GM21528 (cell line): ENCODE results near the gene ATP6V1A.
A peak's percentile ranks its signal among the peaks of the same experiment; 100 is the strongest.
"Not testable (repeated sequence)": the region's sequence is repeated elsewhere in the genome, so short reads cannot be mapped to it uniquely, and the experiment has no call there.

Experiments
- ATAC-seq: cut with Tn5 transposase; IDR thresholded peaks from one replicate; pipeline ENCODE4 v1.9.1; 2021; ENCODE audit warnings: mild to moderate bottlenecking, moderate library complexity; ENCODE audit not compliant: unreplicated experiment, low FRiP score

Gene ATP6V1A

DNA sequence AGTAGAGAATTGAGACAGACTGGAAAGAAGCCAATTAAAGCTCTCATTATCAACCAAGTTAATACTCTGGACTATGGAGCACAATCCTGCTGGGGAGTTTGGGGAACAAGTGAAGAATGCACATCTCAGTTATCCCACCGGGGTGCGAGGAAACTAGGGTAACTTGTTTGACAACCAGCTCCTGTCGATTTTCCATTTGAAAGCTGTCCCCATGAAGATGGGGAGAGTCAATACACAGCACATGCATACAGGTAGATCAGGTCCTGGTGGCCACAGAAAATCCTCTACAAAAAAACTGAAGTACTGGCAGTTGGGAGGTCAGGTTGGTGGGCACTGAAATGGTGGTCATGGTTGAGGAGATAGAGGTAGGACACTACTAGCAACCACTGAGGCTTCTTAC, 66.0 kb downstream of the ATP6V1A start:
- ATAC-seq, result no peak

DNA sequence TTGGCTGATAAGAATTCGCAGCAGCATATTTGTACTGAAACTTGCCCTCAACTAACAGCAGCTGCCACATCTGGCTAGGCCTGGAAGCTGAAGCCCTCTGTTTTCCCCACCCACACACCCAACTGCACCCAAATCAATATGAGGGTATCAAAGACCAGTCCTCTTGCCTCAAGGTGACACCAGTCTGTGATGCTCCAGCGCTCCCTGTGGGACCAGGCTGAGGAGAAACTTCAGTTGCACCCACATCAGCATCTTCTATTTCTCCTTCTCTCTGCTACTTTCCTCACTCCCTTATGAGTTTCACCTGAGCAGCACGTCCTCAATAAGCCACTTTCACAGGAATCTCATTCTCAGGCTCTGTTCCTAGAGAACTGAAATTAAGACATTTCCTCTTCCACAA, 73.0 kb downstream of the ATP6V1A start:
- ATAC-seq, result no peak

DNA sequence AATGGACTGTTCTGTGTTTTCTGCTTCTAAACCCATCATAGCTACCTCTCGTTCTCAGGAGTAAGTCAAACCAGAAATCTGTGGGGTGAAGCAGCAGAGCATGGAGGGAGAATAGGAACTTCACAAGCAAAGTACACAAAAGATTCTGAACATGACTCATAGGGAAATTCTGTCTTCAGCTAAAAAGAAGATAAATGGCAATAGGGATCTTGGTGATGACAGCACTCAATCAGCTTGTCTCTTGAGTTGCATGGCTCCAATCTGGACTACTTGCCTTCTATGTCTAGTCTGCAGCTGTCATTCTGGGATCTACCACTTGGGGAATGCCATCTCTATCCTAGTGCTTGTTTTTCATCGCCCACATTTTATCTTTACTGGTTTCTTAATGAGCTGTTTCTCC, 78.3 kb downstream of the ATP6V1A start:
- peak; percentile 57 for ATAC-seq

DNA sequence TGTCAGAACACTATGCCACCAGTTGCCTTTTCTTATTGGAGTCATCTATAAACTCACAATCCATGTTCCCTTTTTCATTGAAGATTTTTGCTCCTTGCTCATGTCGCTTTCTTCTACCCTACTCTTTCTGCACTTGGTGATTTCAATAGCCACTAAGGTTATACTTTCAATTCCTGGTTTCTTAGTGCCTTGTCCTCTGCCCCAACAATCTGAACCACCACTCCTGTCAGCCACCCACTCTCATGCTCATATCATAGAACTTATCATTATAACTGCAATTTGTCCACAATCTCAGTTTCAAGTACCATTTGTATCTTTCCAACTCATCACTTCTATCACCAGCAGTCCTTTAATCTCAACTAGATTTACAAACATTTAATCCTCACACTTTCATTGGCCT, 81.8 kb downstream of the ATP6V1A start:
- peak; percentile 33 for ATAC-seq

DNA sequence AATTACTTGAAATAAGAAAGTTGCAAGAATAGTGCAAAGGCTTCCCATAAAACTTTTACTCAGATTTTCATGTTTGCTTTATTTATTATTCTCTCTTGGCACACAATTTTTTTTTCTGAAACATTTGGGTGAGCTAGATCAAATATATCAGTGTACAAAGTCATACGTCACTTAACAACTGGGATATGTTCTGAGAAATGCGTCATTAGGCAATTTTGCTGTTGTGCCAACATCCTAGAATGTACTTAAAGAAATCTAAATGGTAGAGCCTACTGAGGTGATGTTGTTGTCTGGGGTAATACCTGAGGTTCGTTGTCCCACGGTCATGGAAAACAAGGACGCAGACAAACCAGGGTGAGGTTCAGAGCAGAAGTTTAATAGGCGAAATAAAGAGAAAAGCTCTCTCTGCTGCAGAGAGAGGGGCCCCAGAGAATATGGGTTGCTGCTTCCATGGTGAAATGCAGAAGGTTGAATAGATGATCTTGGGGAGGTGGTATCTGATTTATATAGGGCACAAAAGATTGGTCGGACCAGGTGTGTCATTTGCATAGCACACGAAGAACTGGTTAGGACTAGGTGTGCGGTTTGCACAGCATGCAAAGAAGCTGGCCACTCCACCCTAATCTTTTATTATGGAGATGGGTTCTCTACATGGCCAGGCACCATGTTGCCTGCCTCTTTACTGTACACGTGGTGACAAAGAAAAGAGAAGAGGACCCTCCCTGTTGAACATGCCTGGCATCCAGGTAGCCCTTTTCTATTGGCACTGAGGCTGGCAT, 82.9 kb downstream of the ATP6V1A start:
- no peak for ATAC-seq

DNA sequence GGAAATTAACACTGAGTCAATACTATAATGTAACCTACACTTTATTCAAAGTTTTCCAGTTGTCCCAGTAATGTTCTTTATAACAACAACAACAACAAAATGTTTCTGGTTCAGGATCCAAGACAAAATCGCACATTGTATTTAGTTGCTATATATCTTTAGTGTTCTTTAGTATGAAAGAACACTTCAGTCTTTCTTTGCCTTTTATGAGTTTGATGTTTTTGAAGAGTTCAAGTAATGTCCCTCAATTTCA, 84.2 kb downstream of the ATP6V1A start:
- no peak for ATAC-seq

DNA sequence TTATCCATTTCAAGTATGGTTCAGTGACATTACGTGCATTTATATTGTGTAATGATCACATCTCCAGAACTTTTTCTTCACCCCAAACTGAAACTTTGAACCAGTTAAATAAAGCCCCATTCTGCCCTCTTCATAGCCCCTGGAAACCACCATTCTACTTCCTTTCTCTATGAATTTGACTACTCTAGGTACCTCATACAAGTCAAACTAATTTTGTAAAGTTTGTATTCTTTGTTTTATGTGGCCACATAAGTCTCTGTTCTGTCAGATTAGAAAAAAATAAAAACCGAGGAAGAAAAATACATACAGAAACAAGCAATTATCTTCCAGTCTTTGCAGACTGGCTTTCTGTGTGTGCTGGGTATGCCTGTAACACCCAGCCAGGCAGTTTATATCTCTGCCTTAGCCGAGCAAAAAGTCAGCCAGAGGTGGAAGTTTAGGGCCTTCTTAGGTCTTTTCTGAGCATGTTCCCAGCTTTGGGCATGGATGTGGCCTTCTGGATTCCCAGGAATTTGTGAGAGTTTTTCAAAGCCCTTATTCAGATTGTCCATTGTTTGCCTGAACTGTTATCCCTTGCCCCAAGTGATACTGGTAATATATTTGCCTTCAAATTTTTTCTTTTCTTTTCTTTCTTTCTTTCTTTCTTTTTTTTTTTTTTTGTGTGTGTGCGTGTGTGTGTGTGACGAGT, 85.8 kb downstream of the ATP6V1A start:
- ATAC-seq, result no peak

DNA sequence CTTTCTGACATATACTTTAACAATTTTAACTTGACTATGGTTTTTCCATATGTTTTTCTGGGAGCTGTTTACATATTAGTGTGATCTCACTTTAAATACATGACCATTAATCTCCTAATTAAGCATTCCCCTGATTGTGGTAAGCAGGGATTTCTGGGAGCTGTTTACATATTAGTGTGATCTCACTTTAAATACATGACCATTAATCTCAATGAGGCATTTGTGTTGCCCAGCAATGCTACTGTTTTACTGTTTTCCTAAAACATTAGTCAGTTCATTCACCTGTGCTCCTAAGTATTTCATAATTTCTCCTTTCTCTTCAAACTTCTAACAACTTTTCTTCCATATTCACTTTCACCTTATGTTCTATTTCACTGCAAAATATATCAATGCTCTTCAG, 88.1 kb downstream of the ATP6V1A start:
- no peak for ATAC-seq

DNA sequence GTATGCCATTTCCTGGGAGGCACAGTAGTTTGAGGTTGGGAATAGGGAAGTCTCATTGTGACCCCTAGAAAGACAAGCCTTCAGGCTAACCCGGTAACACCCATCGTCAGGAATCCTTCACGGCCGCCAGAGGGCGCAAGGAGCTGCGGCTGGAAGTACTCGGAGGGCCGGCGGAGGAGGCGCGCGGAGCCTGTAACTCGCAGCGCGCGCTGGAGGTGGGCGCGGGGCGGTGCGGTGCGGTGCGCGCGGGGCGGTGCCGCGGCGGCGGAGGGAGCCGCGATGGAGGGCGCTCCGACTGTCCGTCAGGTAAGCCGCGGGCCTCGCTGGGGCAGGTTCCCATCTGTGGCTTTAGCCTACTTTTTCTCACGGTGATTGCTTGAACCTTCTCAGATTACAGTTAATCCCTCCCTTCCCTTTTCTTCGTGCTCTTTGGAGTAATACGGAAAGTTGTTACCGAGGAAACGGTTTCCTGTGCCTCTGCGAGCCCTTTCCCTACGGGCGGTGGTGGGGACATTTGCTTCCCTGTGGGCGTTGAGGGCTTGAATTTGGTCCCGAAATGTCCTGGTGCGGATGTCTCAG, 91.9 kb downstream of the ATP6V1A start, which contains the start of gene GRAMD1C:
Gene GRAMD1C (plus strand): TSS at position 158 of the 579 bp plus-strand sequence. CDS start 122 bp downstream, at position 280.
- ATAC-seq, result peak; percentile 95

DNA sequence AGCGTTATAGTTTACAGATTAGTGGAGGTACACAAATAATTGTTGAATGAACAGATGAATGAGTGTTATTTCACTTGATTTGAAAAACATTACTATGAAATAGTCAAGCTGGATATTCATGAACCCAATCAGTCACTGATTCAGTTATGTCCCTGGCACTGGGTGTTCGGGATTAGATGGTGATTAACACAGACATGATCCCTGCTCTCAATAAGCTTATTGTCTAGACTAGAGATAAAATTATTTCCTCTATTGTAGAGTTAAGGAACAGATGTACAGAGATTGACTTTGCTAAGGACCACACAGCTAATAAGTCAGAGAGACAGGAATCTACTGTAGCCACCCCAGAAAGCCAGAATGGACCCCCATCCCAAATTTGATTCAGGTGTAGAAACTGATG, 92.7 kb downstream of the ATP6V1A start:
- no peak for ATAC-seq

DNA sequence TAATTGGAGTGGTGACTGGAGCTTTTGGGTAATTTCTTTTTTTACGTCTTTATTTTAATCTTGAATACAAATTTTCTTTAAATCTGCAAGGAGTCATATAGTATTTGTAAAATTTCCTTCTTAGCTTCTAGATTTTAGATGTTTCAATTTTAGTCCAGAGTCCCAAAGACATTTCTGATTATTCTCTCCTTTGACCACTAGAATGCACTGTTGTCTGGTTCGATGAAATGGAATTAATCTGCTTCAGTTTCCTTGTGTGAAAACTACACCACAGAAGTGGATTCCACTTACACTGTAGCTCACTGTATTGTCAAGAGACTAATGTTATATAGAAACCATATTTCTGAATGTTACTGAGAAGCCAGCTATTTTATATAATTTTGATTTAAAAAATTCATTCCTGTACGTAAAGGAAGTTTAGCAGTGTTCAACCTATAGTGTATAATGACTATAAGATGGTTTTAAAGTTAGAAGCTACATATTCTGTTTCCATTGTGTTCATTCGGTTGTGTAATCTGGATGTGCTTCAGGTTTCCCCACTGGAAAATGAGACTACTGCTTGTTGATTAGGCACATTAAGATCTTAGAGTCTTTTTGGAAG, 97.9 kb downstream of the ATP6V1A start:
- no peak for ATAC-seq

DNA sequence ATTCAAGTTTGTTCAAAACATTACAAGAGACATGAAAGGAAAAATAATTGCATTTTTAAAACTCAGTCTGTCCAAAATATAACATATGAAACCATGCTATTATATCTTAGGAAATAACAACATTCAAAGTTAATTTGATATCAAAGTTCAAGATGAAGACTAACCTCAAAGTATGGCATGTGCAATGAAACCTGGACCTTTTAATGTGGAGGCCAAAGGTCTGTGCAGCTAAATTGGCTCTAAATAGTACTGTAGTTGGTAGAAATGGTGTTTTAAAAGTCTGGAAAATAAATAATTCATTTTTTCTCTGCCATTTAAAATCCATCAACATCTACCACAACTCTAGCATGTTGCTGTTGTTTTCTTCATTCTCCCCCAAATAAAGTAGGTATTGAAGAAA, 100.4 kb downstream of the ATP6V1A start:
- no peak for ATAC-seq

DNA sequence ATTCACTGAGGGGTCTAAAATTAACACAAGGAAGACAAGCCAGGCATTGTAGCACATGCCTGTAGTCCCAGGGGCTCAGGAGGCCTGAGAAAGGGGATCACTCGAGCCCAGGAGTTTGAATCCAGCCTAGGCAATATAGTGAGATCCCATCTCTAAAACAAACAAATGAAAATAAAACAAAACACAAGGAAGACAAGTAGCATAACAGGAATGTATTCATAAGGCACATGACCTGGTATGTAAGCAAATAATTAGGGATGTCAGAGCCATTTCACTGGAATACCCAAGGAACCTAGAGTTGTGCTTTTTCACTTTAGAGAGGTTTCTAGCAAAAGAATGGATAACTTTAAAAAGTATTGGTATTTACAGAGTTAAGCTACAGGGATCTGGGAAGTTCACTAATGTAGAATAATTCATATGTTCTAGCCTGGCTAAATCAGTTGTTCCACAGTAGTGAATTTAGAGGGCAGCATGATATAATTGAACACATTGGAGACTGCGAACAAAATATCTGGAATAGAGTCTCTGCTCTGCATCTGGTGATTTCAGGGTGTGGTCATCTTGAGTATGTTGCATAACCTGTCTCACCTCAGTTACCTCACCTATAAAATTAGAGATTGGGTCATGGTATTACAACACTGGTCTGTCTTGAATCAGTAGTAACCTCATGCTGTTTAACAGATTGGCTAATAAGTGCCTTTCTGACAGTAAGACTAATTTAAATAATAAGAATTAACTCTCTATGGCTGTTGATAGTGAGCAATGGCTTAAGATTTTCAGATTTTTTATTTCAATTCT, 101.0 kb downstream of the ATP6V1A start:
- no peak for ATAC-seq

DNA sequence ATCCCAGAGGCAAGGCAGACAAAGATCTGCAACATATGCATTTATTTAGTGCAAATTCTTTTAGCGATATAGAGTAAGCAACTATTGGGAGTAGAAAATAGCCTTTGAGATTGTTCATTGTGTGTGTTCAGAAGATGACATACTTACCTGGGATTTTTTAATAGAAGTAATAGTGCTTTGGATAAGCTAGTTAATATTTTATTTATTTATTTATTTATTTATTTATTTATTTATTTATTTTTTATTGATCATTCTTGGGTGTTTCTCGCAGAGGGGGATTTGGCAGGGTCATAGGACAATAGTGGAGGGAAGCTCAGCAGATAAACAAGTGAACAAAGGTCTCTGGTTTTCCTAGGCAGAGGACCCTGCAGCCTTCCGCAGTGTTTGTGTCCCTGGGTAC, 102.2 kb downstream of the ATP6V1A start:
- ATAC-seq, result not testable (repeated sequence)

DNA sequence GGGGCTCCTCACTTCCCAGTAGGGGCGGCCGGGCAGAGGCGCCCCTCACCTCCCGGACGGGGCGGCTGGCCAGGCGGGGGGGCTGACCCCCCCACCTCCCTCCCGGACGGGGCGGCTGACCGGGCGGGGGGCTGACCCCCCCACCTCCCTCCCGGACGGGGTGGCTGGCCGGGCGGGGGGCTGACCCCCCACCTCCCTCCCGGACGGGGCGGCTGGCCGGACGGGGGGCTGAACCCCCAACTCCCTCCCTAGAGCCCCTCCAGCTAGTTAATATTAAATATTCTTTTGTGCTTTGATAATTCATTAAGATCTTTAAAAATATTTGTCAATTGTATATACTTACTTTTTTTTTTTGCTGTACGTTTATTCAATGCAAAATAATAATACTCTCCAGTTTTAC, 103.0 kb downstream of the ATP6V1A start:
- not testable (repeated sequence) for ATAC-seq

DNA sequence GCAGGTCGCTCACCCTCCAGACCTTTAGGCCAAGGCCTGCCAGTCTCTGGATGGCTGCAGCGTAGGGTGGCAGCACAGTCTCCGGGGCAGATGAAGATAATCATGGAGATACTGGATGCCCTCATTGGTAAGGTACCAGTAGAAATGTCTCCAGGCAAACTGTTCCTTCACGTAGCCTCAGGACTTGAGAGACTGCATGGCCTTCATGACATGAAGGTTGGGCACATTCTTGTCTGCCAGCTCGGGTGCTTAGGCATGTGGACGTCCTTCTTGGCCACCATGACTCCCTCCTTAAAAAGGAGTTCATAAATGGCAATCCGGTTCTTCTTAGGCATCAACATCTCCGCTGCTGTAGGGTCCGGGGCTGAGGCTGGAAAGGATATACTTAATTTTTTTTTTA, 103.6 kb downstream of the ATP6V1A start:
- ATAC-seq, result not testable (repeated sequence)

DNA sequence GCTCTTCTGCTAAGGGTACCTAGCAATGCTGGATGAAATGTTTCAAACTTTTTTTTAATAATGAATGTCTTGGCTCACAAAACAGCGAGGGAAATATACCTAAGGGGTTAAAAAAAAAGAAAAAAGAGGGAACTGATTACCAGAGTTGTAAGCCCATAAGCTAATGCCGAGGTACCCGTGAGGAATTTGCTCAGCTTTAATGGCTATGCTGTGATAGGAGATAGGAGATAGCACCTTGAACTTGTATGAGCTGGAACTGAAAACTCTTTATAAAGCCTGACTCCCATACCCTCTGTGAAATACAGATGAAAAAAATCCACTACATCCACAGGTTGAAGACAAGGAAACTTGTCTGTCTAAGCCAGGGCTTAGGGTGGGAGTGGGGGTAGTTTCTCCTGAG, 105.7 kb downstream of the ATP6V1A start:
- ATAC-seq, result no peak
